ENCODE results near the gene PLAC8. TPM values are rescaled to one million over a fixed set of nuclear protein-coding genes. Genes with fewer than 3 reads are reported as not detected.

The PLAC8 gene
- total RNA-seq, 3 donors from 2014 or later, result 1.1 to 7.9 (median 4.5) TPM

DNA sequence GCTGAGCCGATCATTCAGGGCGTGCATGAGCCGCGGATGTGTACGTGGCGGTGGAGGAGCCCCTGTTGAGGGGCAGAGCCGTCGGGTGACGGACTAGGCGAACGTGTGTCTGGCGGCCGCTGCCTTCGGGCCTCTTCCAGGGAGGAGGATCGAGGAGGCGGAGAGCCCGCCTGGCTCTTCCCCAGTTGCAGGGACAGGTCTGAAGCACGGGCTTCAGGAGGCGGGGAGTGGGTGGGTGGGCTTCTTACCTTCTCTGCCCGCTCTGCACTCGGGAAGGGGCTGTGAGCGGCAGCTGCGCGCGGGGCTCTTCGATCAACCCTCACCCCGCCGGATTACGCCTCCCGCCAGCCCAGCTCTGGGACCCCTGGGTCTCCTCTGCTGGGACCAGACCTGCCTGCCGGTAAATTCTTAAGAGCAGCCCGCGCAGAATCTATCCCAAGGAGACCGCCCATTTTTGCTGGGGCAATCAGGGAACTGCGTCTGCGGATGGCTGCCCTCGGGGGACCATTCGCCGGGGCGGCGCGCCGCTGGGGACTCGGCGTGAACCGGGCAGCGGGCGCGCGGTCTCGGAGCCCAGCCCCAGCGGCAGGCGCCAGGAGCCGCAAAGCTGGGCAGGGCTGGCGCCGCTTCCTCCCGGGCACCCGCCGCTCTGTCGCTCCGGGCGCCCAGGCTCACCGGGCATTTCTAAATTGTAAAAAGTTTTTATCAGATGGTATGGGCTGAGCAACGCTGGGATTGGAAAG is 4.9 kb downstream of the PLAC8 start:
- intact Hi-C loops (cut with DNase I; ENCODE audit: low total_unique reads), result loop anchor here (5.0 kb wide), 1 partner anchor 497 kb away; no protein-coding TSS in a partner anchor
- Histone ChIP-seq H3K36me3 (no peaks in the 10 kb centered on the region), H3K4me1 (no peaks in the 10 kb centered on the region), H3K27ac (peak overlapping the region; percentile 53 to 62), H3K4me3 (peak overlapping the region; percentile 53 to 72 (median 65)), H3K27me3 (no peaks in the 10 kb centered on the region), H3K9me3 (no peaks in the 10 kb centered on the region)
- no peak for DNase-seq (ENCODE audit: low spot score in 2 of 2)
- TF ChIP-seq, protein P1, sequence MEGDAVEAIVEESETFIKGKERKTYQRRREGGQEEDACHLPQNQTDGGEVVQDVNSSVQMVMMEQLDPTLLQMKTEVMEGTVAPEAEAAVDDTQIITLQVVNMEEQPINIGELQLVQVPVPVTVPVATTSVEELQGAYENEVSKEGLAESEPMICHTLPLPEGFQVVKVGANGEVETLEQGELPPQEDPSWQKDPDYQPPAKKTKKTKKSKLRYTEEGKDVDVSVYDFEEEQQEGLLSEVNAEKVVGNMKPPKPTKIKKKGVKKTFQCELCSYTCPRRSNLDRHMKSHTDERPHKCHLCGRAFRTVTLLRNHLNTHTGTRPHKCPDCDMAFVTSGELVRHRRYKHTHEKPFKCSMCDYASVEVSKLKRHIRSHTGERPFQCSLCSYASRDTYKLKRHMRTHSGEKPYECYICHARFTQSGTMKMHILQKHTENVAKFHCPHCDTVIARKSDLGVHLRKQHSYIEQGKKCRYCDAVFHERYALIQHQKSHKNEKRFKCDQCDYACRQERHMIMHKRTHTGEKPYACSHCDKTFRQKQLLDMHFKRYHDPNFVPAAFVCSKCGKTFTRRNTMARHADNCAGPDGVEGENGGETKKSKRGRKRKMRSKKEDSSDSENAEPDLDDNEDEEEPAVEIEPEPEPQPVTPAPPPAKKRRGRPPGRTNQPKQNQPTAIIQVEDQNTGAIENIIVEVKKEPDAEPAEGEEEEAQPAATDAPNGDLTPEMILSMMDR (IDR thresholded peaks at IDR 0.05), result no peak
- TF ChIP-seq POLR2A (IDR thresholded peaks at IDR 0.05), result no peak
- no peak for TF ChIP-seq POLR2AphosphoS5 (IDR thresholded peaks at IDR 0.05)

DNA sequence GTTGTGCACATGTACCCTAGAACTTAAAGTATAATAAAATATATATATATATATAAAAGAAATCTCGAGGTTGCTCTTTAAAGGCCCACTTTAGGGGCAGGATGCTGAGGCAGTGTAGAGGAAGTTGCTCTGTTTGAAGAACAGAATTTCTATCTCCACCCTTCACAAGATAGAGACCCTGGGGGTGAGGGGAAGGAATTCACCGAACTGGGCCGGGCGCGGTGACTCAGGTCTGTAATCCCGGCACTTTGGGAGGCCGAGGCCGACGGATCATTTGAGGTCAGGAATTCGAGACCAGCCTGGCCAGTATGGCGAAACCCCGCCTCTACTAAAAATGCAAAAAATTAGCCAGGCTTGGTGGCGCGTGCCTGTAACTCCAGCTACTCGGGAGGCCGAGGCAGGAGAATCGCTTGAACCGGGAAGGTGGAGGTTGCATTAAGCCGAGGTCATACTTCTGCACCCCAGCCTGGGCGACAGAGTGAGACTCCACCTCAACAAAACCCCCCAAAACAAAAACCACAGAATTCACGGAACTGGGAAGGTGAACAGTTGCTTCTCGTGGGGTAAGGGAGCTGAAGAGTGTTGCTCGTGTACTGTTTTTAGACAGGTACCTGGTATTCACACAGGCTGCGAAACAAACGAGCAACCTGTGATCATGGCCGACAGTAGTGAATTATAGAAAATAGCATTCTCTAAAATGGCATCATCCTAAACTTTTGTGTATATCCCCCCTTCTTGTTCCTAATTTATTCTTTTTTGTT is 6.2 kb downstream of the PLAC8 start:
- Histone ChIP-seq H3K27me3 (no peaks in the 10 kb centered on the region), H3K27ac (no peak overlapping the region), H3K4me3 (no peak overlapping the region), H3K4me1 (no peaks in the 10 kb centered on the region), H3K36me3 (no peaks in the 10 kb centered on the region), H3K9me3 (no peaks in the 10 kb centered on the region)
- intact Hi-C loops (cut with DNase I; ENCODE audit: low total_unique reads), result loop anchor here (5.0 kb wide), 1 partner anchor 496 kb away; no protein-coding TSS in a partner anchor
- TF ChIP-seq POLR2AphosphoS5 (IDR thresholded peaks at IDR 0.05), result no peak
- TF ChIP-seq, protein P1 (IDR thresholded peaks at IDR 0.05), result no peak
- no peak for TF ChIP-seq POLR2A (IDR thresholded peaks at IDR 0.05)
- DNase-seq (ENCODE audit: low spot score in 2 of 2), result no peak

DNA sequence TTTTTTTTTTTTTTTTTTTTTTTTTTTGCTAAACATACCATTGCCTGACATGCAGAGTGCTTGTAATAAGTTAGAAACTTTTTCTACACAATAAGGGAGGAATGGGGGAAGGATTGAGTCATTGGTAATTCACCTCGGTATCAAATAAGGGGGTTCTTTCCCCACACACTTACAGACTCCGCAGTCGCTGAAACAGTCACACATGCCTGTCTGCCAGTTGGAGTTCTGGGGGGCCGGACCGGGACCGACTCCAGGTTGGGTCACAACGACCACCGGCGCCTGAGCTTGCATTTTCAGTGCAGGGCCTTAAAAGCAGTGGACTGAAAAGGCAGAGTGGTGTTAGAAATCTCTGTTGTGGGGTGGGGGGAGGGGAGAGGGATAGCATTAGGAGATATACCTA is 6.9 kb downstream of the PLAC8 start:
- Histone ChIP-seq H3K9me3 (no peaks in the 10 kb centered on the region), H3K27me3 (no peaks in the 10 kb centered on the region), H3K36me3 (no peaks in the 10 kb centered on the region), H3K4me3 (no peak overlapping the region), H3K4me1 (no peaks in the 10 kb centered on the region), H3K27ac (no peak overlapping the region)
- intact Hi-C loops (cut with DNase I; ENCODE audit: low total_unique reads), result loop anchor here (5.0 kb wide), 1 partner anchor 495 kb away; no protein-coding TSS in a partner anchor
- TF ChIP-seq POLR2A (IDR thresholded peaks at IDR 0.05) (no peak), POLR2AphosphoS5 (IDR thresholded peaks at IDR 0.05) (no peak)
- TF ChIP-seq, protein P1 (IDR thresholded peaks at IDR 0.05), result no peak
- DNase-seq (ENCODE audit: low spot score in 2 of 2), result no peak

DNA sequence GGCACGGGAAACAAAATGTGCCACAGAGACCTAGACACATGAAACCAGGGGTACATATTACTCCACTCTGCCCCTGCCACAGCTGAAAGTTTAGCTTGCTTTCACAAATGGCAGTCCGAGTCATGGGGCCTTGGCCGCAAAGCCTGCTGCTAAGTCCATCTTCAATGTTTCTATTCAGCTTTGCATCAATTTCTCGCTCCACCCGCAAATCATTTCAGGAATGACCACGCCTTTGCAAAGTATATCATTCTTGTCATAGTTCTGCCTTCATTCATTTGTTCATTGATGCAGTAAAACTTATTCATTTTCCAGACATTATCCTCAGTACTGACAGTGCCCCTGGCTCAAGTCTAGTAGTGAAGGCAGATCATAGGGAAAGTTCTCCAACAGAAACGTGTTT is 9.5 kb downstream of the PLAC8 start:
- intact Hi-C loops (cut with DNase I; ENCODE audit: low total_unique reads), result loop anchor here (5.0 kb wide), 1 partner anchor 493 kb away; no protein-coding TSS in a partner anchor
- H3K27ac ChIP-seq, result no peak overlapping the region
- H3K4me1 ChIP-seq, result no peaks in the 10 kb centered on the region
- TF ChIP-seq, protein P1 (IDR thresholded peaks at IDR 0.05), result no peak
- no peak for TF ChIP-seq POLR2AphosphoS5 (IDR thresholded peaks at IDR 0.05)
- H3K9me3 ChIP-seq, result no peaks in the 10 kb centered on the region
- no peak for DNase-seq (ENCODE audit: low spot score in 2 of 2)
- no peaks in the 10 kb centered on the region for H3K27me3 ChIP-seq
- no peak overlapping the region for H3K4me3 ChIP-seq
- no peaks in the 10 kb centered on the region for H3K36me3 ChIP-seq

DNA sequence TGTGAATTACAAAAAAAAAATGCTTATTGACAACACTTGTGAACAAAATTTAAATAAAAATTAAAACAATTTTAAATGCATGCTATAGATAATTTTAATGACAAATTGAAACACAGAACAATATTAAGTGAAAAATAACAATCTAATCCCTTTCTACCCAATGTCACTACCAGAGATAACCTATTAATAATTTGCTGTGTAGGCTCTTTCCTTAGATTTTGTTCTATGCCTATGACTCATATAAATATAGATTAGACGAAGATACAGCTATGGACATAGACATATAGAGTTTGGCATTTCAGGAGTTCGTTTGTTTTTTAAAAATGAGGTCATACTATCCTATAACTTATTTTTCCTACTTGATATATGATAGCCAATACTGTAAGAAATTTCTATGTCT is 18.1 kb downstream of the PLAC8 start:
- intact Hi-C loops (cut with DNase I; ENCODE audit: low total_unique reads), result no loop called here
- H3K4me3 ChIP-seq, result no peak overlapping the region
- H3K36me3 ChIP-seq, result no peaks in the 10 kb centered on the region
- H3K4me1 ChIP-seq, result no peaks in the 10 kb centered on the region
- H3K9me3 ChIP-seq, result no peaks in the 10 kb centered on the region
- no peak overlapping the region for H3K27ac ChIP-seq
- TF ChIP-seq, protein P1 (IDR thresholded peaks at IDR 0.05), result no peak
- no peak for TF ChIP-seq POLR2AphosphoS5 (IDR thresholded peaks at IDR 0.05)
- no peak for TF ChIP-seq POLR2A (IDR thresholded peaks at IDR 0.05)
- H3K27me3 ChIP-seq, result no peaks in the 10 kb centered on the region
- no peak for DNase-seq (ENCODE audit: low spot score in 2 of 2)
